ENCODE measurements around the gene NME4.

DNA sequence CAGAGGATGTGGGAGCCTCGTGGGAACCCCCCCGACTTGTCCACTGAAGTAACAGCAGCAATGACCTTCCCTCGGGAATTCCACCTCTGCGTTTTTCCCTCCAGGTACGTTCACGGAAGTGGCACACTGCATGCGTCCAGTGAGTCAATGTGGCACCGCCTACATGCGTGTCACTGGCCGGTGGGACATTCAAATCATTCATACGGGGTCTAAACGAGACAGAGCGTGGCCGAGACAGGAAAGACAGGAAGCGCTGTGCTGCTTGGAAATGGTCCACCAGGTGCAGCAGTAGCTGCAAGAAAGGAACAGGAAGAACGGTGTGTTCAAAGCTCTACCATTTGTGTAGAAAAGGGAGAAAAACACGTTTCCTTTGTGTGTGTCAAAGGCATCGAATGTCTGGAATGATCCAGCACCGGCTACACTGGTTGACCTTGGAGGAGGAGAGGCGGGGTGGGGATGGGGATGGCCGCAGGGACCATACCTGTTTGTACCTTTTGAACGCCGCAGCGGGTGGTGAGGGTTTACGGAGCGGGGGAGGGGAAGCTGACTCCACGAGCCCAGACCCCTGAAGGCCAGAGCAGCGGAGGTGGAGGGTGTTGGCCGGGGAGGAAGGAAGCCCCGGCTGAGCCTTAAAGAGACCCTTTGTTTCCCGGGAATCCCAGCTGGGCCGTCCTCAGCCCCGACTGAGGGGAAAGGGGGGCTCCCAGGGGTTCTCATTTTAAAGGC is 13.5 kb upstream of the NME4 start:
- TF ChIP-seq CTCF (IDR thresholded peaks at IDR 0.05; ENCODE audit: insufficient read depth, low read length) = no peak
- no peak for TF ChIP-seq POLR2AphosphoS5 (IDR thresholded peaks at IDR 0.05; ENCODE audit: low read depth)
- no peak for TF ChIP-seq GABPA (IDR thresholded peaks at IDR 0.05; ENCODE audit: low read depth)
- TF ChIP-seq REST (IDR thresholded peaks at IDR 0.05; ENCODE audit: insufficient replicate concordance, low read depth) = no peak

Data from HL-60 (cell line).